ENCODE measurements around the gene SEMA5A.

DNA sequence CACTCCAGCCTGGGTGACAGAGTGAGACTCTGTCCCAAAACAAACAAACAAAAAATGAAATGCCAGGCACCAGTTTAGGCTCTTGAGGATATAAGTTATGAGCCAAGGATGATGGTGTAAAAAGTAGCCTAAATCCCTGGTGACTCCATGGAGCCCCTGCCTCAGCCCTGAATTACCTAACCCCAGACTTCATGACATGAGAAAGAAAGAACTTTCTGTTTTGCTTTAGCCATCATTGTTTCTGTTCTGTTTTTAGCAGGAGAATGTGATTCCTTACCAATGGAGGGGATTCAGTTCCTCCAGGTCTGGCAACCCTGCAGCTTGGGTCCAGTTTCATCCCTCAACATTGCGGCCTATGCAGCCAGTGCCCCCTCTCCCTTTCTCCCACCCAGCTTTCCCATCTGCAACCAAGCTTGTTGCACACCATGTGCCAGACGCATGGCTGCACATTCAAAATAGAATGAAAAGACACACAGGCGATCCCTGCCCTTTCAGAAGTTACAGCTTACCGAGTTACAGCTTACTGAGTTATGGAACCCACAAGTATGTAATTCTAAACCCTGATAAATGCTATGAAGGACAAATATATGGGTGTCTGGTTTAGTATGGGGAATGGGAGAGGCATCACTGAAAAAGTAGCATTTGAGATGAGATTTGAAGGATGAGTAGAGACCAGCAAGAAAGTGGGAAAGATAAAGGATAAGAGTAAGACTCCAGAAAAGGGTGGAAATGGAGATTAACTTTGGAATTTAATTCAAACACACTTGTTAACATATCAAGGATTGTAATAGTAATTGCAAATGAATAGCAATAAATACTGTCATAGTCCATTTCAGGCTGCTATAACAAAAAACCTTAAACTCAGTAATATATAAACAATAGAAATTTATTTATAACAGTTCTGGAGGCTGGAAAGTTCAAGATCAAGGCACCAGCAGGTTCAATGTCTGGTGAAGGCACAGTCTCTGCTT, 6.0 kb upstream of the SEMA5A start:
- TF ChIP-seq, protein P1, sequence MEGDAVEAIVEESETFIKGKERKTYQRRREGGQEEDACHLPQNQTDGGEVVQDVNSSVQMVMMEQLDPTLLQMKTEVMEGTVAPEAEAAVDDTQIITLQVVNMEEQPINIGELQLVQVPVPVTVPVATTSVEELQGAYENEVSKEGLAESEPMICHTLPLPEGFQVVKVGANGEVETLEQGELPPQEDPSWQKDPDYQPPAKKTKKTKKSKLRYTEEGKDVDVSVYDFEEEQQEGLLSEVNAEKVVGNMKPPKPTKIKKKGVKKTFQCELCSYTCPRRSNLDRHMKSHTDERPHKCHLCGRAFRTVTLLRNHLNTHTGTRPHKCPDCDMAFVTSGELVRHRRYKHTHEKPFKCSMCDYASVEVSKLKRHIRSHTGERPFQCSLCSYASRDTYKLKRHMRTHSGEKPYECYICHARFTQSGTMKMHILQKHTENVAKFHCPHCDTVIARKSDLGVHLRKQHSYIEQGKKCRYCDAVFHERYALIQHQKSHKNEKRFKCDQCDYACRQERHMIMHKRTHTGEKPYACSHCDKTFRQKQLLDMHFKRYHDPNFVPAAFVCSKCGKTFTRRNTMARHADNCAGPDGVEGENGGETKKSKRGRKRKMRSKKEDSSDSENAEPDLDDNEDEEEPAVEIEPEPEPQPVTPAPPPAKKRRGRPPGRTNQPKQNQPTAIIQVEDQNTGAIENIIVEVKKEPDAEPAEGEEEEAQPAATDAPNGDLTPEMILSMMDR (optimal IDR thresholded peaks at IDR 0.05 in 1 of 3, IDR thresholded peaks at IDR 0.05 in 1 of 3, conservative IDR thresholded peaks at IDR 0.05 in 1 of 3; ENCODE audit: extremely low read depth in 1 of 3, insufficient read depth in 2 of 3, low read length in 3 of 3) = no peak
- TF ChIP-seq EZH2 (IDR thresholded peaks at IDR 0.05; ENCODE audit: low read length) = no peak

Data from keratinocyte (primary cell).